ENCODE results near the gene EVA1C.
"Not testable (repeated sequence)": the region's sequence is repeated elsewhere in the genome, so short reads cannot be mapped to it uniquely, and the experiment has no call there.

EVA1C gene

DNA sequence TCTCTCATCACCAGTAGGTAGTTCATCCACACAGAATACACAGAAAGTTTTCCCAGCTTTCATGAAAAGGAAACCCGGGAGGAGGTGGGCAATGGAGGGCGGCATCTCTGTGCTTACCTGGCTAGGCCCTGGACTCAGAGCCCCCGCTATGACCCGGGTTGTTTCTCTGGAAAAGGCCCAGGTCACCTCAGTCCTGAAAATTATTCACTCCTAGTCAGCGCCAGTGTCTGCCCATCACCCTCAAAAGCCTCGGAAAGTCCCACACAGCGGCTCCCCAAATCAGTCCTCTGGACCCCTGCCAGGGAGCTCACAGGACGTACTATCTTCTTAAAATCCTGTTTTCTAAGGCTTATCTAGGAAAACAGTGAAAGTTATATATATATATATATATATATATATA, 121.6 kb downstream of the EVA1C start:
- no peak for DNase-seq

DNA sequence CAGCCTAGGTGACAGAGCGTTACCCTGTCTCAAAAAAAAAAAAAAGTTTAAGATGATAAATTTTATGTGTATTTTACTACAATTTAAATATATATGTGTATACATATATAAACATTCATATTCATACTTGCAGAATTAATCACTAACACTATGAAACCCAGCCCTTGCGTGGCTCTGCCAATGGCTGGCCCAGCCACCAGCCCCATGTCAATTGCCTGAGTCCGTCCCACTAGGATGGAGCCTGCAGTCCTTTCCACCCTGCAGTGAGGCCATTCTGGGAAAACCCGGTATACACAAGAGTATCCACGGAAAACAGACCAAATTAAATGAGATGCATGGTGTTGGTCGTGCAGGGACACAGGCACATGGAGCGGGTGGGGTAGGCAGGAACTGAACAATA, 123.1 kb downstream of the EVA1C start:
- DNase-seq = no peak

DNA sequence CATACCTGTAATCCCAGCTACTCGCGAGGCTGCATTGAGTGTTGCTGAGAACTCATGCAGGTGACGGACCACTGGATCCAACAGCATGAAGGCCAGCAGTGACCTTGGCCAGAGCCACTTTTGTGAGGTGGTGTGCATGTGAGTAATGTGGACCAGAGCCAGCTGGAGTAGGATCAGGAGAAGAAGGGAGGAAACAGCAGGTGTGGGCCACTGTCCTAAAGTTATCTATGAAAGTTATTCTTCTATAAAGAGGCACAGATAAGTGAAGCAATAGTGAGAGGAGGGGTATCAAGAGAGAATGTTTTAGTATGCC, 125.0 kb downstream of the EVA1C start:
- no peak for DNase-seq

DNA sequence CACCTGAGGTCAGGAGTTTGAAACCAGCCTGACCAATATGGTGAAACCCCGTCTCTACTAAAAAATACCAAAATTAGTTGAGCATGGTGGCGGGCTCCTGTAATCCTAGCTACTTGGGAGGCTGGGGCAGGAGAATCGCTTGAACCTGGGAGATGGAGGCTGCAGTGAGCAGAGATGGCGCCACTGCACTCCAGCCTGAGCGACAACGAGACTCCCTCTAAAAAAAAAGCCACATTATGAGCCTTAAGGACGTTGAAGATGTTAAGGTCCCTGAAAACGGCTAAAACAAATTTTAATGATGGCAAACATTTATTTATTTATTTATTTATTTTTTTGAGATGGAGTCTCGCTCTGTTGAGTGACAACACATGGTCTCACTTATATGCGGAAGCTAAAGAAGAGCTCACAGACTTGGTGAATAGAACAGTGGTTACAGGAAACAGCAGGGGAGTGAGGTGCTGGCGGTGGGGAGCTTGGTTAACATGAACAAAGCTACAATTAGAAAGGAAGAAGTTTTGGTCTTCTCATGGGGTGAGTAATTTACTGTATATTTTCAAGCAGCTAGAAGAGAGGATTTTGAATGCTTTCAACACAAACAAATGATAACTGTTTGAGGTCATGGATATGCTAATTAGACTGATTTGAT, 125.8 kb downstream of the EVA1C start:
- no peak for DNase-seq

- DNase-seq = no peak
Measured at GRCh38 chr21:32539378-32539777, 126.9 kb downstream of the EVA1C start.

GRCh38 chr21:32543056-32543455, 130.6 kb downstream of the EVA1C start:
- not testable (repeated sequence) for DNase-seq

GRCh38 chr21:32543975-32544374, 131.5 kb downstream of the EVA1C start:
- no peak for DNase-seq

DNA sequence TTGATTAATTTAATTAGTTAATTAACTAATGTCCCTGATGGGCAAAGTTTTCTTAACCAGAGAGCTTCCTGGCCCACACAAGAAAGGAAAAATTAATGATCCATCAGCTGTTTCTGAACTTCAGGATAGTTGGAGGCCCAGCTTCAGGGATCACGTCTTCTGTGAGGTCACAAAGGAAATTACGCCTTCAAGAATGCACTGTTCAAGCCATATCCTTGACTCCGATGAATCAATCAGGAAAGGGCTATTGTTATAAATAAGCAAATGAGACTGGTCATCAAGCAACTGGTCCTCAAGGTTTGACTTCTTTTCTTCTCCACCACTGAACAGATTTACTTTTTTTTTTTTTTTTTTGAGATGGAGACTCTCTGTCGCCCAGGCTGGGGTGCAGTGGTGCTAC, 132.2 kb downstream of the EVA1C start:
- no peak for DNase-seq

DNA sequence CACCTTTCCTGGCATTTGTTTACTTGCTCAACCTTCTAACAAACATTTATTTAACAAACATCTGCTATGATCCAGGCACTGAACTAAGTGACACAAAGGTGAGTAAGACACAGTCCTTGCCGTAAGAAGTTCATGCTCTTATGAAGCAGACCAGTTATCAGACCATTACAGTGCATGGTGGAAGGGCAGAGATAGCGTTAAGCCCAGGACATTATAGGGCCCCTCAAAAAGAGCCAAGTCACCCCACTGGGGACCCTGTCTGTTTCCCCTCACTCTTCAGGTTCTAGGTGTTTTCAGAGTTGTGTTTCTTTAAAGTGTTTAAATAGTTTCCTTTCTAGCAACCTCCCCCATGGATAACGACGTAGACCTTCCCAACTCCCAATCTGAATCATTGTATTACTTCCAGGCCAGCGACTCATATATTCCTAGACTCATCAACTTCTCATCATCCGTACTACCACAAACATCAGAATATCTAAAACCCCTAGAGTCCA, 133.5 kb downstream of the EVA1C start:
- no peak for DNase-seq

- DNase-seq = no peak
Measured at GRCh38 chr21:32547018-32547417, 134.5 kb downstream of the EVA1C start.

DNA sequence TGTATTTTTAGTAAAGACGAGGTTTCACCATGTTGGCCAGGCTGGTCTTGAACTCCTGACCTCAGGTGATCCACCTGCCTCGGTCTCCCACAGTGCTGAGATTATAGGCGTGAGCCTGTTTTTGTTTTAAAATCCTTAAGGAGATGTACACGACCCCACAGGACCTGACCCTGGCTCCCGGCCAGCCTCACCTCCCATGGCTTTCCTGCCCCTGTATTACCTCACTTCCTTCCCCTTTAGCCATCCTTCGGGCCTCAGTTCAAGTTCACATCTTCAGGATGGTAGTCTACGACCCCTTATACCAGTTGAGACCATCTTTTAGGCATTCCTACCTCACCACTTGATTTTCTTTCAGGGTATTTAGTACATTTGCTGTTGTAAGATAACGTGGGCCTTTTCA, 136.5 kb downstream of the EVA1C start:
- no peak for DNase-seq

DNA sequence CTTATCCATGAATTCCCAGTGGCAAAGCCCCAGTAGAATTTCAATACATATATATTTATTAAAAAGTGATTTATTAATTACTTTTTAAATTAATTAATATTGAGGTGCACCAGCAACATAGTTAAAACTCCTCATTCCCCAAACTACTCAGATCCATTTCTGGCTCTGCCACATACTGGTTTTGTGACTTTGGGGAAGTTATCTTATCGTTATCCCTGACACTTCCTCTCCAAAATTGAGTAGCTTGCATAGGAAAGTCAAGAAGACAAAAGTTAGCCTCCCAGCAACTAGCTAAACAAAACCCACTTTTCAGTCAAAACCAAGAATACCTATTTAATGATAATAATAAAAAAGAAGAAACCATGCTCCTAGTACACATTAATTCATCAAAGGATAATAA, 136.9 kb downstream of the EVA1C start:
- no peak for DNase-seq

DNA sequence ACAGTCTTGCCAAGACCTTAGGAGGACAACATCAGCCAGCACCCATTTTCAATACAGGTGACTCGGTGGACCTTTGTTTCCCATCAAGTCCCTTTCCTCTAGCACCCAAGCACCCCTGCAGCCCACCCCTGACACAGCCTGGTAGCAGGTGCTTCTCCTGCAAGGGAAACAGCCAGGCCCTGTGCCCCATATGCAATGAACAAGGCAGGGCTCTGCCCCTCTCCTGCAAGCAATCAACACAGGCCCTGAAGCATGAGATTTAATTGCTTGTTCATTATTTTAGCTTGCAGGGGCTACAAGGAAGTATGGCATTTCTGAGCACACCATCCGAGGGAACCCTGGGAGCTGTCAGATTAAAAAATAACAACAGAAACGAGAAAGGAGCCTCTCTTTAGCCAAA, 137.4 kb downstream of the EVA1C start:
- DNase-seq = no peak

- no peak for DNase-seq
Measured at GRCh38 chr21:32554832-32555638, 142.5 kb downstream of the EVA1C start.

GRCh38 chr21:32558106-32558505, 145.6 kb downstream of the EVA1C start:
- no peak for DNase-seq

DNA sequence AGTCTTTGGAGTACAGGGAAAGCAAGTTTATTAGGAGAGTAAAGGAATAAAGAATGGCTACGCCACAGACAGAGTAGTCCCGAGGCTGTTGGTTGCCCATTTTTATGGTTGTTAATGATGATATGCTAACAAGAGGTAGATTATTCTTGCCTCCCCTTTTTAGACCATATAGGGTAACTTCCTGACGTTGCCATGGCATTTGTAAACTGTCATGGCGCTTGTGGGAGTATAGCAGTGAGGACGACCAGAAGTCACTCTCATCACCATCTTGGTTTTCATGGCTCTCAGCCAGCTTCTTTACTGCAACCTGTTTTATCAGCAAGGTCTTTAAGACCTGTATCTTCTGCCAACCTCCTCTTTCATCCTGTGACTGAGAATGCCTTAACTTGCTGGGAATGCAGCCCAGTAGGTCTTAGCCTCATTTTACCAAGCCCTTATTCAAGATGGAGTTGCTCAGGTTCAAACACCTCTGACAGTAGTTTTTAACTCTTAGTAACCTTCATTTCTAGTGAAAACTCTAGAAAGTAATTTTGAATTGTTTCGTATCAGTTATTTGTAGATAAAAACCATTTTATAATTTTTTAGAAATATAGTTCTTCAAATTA, 146.6 kb downstream of the EVA1C start:
- DNase-seq = no peak

DNA sequence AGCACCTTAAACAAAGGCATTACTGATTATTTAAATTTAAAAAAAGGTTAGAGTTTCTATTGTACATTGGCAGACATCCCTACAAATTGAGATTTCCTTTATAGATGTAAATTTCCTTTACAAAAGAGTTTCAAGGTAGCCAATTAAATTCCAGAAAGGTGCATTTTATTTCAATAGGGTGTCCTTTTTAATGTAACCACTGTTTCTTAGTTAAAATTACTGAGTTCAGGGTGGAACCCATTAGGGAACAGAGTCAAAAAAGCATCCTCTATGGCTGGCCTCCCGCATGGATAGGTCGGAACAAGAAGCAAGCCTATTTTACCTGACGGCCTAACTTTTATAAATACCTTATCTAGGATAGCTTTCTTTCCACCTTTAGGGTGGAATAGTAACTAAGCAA, 148.4 kb downstream of the EVA1C start:
- no peak for DNase-seq

DNA sequence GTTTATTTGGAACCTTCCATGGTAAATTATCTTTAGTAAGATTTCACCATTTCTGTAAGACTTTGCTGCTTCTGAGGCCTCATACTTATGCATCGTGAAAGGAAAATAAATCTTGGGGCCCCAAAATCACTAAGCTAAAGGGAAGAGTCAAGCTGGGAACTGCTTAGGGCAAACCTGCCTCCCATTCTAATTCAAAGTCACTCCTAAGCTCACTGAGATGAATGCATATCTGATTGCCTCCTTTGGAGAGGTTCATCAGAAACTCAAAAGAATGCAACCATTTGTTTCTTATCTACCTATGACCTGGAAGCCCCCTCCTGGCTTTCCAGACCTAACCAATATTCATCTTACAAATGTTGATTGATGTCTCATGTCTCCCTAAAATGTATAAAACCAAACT, 149.0 kb downstream of the EVA1C start:
- DNase-seq = not testable (repeated sequence)

DNA sequence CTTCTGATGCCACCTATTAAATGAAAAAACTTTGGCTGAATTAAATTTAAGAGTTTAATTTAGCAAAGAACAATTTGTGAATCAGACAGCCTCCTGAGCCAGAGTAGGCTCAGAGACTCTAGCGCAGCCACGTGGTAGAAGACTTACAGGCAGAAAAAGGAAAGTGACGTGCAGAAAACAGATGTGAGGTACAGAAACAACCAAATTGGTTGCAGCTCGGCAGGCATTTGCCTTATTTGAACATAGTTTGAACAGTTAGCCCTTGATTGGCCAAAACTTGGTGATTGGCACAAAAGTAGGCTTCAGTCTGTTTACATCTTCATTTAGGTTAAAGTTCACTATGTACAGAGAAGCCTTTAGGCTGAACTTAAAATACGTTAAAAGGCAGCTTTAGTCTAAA, 149.9 kb downstream of the EVA1C start:
- DNase-seq = no peak

GRCh38 chr21:32562915-32563314, 150.4 kb downstream of the EVA1C start:
- DNase-seq = no peak
